Glutamatergic neuron (in vitro differentiated cells): ENCODE measurements around the gene NFIA. TPM values are rescaled to one million over a fixed set of nuclear protein-coding genes. Genes with fewer than 3 reads are reported as not detected.

ENCODE experiments used
- DNase-seq: peaks from one replicate; pipeline ENCODE4 v3.0.0; 2022
- H3K27ac Mint-ChIP-seq: one replicate; pipeline ENCODE4 v1.8.0; 2020; ENCODE audit warnings: mild to moderate bottlenecking, mixed read lengths, inconsistent platforms; ENCODE audit not compliant: unreplicated experiment
- H3K27me3 Mint-ChIP-seq: one replicate; pipeline ENCODE4 v1.8.0; 2020; ENCODE audit warnings: mild to moderate bottlenecking, moderate library complexity, mixed read lengths, inconsistent platforms; ENCODE audit not compliant: unreplicated experiment
- H3K36me3 Mint-ChIP-seq: one replicate; pipeline ENCODE4 v1.8.0; 2020; ENCODE audit warnings: mild to moderate bottlenecking, mixed read lengths, inconsistent platforms; ENCODE audit not compliant: unreplicated experiment
- H3K4me1 Mint-ChIP-seq: one replicate; pipeline ENCODE4 v1.8.0; 2020; ENCODE audit warnings: mild to moderate bottlenecking, low read depth, mixed read lengths, inconsistent platforms; ENCODE audit not compliant: unreplicated experiment
- H3K4me3 Mint-ChIP-seq: one replicate; pipeline ENCODE4 v1.8.0; 2020; ENCODE audit warnings: mild to moderate bottlenecking, mixed read lengths, inconsistent platforms; ENCODE audit not compliant: unreplicated experiment
- H3K9me3 Mint-ChIP-seq: one replicate; pipeline ENCODE4 v1.8.0; 2020; ENCODE audit warnings: mild to moderate bottlenecking, moderate library complexity, mixed read lengths, inconsistent platforms; ENCODE audit not compliant: unreplicated experiment
- CTCF ChIP-seq: fragments of 200-600 bp; sonication (generic); IDR thresholded peaks from one replicate; pipeline ENCODE4 v1.5.0; 2021; ENCODE audit not compliant: partially characterized antibody, unreplicated experiment
- total RNA-seq: library from RNA; stranded (reverse); fragmentation: NEBNext Ultra II Directional; extraction: Animal tissue kit (Norgen Biotek cat#: 25700); gene quantifications from one replicate; pipeline ENCODE4 v1.2.1, GENCODE V29; 2021; ENCODE audit not compliant: unreplicated experiment

The NFIA gene
- total RNA-seq, 1 donor from 2014 or later: 16.4 TPM

DNA sequence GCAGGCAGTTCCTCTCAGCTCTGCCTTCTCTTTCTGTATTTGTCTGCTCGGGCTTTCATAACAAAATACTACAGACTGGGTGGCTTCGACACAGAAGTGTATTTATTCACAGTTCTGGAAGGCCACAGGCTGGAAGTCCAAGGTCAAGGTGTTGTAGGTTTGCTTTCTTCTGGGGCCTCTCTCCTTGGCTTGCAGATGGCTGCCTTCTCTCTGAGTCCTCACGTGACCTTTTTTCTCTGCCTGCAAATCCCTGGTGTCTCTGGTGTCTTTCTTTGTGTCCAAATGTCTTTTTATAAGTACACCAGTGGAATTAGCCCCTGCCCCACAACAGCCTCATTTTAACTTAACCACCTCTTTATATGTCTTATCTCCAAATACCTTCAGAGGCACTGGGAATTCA lies 392.6 kb downstream of the NFIA start:
- peaks cover 3% of the 10 kb centered on the region for H3K9me3 Mint-ChIP-seq
- H3K27me3 Mint-ChIP-seq: peaks cover 28% of the 10 kb centered on the region
- DNase-seq: no peak
- H3K27ac Mint-ChIP-seq: no peak overlapping the region
- peaks cover 7% of the 10 kb centered on the region for H3K36me3 Mint-ChIP-seq
- no peak for TF ChIP-seq CTCF
- H3K4me1 Mint-ChIP-seq: no peaks in the 10 kb centered on the region
- no peak overlapping the region for H3K4me3 Mint-ChIP-seq

- peaks cover 27% of the 10 kb centered on the region for H3K27me3 Mint-ChIP-seq
- no peak for DNase-seq
- peaks cover 7% of the 10 kb centered on the region for H3K36me3 Mint-ChIP-seq
- no peaks in the 10 kb centered on the region for H3K4me1 Mint-ChIP-seq
- H3K27ac Mint-ChIP-seq: no peak overlapping the region
- no peak overlapping the region for H3K4me3 Mint-ChIP-seq
- H3K9me3 Mint-ChIP-seq: peaks cover 3% of the 10 kb centered on the region
- TF ChIP-seq CTCF: no peak
Observed at GRCh38 chr1:61477301-61477700, 394.9 kb downstream of the NFIA start.

DNA sequence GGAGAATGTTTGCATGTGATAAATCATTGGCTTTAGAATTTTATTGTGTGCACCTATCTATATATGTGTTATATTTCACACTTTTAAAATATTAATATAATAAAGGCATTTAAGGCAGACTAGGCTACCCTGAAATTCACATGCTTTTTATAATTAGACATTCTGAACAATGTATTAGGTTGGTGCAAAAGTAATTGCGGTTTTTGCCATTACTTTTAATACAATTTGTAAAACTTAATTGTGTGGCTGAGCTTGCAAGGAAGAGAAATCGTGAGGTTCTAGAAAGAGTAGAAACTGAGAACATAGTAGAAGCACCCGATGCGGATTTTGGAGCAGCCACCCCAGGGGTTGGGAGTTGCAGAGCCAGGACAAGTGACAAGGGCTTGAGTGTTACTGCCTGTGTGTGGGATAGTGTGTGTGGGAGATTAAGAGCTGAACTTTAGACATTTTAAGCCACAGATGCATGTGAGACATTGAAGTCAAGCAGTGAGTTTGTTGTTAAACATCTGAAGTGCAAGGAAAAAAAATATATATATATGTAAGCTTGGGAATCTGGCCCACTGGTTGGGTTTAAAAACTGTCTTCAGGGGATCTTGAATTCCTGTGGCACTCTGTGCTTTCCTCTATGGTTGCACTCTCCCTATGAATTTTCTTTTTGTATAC lies 398.0 kb downstream of the NFIA start:
- H3K27ac Mint-ChIP-seq: no peak overlapping the region
- H3K4me1 Mint-ChIP-seq: no peaks in the 10 kb centered on the region
- H3K27me3 Mint-ChIP-seq: peaks cover 25% of the 10 kb centered on the region
- no peak for DNase-seq
- no peaks in the 10 kb centered on the region for H3K9me3 Mint-ChIP-seq
- no peak overlapping the region for H3K4me3 Mint-ChIP-seq
- TF ChIP-seq CTCF: no peak
- H3K36me3 Mint-ChIP-seq: peaks cover 9% of the 10 kb centered on the region

GRCh38 chr1:61481315-61481715 lies 399.0 kb downstream of the NFIA start:
- DNase-seq: no peak
- peaks cover 4% of the 10 kb centered on the region for H3K36me3 Mint-ChIP-seq
- peaks cover 21% of the 10 kb centered on the region for H3K27me3 Mint-ChIP-seq
- no peak overlapping the region for H3K27ac Mint-ChIP-seq
- no peaks in the 10 kb centered on the region for H3K4me1 Mint-ChIP-seq
- no peaks in the 10 kb centered on the region for H3K9me3 Mint-ChIP-seq
- H3K4me3 Mint-ChIP-seq: no peak overlapping the region
- no peak for TF ChIP-seq CTCF

- Mint-ChIP-seq H3K27me3 (peaks cover 16% of the 10 kb centered on the region), H3K4me3 (no peak overlapping the region), H3K9me3 (no peaks in the 10 kb centered on the region), H3K36me3 (peaks cover 4% of the 10 kb centered on the region), H3K27ac (no peak overlapping the region), H3K4me1 (no peaks in the 10 kb centered on the region)
- DNase-seq: no peak
- no peak for TF ChIP-seq CTCF
Observed at GRCh38 chr1:61482170-61482734, 399.9 kb downstream of the NFIA start.
